ENCODE results near the gene SNX27.
"Not testable (repeated sequence)": the region's sequence is repeated elsewhere in the genome, so short reads cannot be mapped to it uniquely, and the experiment has no call there.

Gene SNX27

GRCh38 chr1:151602550-151602949 is 9.3 kb upstream of the SNX27 start:
- DNase-seq = not testable (repeated sequence)

DNA sequence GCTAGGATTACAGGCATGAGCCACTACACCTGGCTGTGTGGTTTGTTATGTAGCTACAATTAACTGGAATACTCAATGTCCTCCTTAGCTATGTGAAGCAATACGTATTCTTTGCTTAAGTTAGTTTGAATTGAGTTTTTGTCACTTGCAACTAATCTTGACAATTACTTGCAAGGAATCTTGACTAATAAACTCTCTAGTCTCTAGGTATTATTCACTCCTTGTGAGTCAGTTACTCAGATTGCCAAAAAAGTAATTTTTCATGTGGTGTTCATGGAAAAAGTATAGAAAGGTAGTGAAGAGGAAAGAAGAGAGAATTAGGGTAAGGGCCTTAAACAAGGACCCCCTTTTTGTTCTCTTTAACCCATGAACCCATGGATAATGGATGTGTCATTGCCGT is 7.6 kb upstream of the SNX27 start:
- no peak for DNase-seq

GRCh38 chr1:151606384-151606783 is 5.5 kb upstream of the SNX27 start:
- no peak for DNase-seq

DNA sequence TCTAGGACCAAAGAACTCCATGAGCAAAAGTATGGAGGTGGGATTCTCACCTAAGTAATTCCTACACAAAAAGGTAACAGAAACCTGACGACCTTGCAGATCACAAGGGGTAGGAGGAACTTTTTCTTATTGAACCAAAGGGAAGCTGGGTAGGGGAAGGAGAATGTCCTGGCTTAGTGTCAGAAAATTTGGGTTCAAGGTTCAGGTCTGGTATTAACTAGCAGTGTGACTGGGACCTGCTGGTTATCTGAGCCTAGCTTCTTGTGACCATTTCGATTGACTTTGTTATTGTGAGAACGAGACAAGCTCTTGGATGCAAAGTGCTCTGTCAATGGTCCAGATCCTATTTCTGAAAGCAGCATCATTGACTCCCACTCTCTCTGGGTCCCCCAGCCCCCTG is 5.0 kb upstream of the SNX27 start:
- no peak for DNase-seq

- no peak for DNase-seq
Measured at GRCh38 chr1:151610142-151610541, 1.7 kb upstream of the SNX27 start.

DNA sequence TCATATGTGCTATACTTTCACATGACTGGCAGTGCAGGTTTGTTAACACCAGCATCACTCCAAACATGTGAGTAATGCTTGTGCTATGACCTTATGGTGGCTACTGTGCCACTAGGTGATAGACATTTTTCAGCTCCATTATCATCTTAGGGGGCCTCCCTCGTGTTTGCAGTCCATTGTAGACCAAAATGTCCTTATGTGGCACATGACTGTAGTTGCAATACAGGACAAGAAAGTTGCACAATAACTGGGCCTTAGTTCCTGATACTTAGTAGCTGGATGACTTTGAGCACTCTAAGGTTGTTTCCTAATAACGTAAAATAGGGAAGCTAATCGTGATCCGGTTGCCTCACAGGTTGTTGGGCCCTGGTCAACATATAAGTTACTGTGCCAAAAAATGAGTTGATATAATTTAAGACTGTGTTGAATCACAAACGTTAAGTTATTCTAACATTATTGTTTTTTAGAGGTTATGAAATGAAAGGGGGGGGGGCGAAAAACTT is 511 bp upstream of the SNX27 start:
- peak in 2 of 56 donors; percentile 1 to 15 for DNase-seq

DNA sequence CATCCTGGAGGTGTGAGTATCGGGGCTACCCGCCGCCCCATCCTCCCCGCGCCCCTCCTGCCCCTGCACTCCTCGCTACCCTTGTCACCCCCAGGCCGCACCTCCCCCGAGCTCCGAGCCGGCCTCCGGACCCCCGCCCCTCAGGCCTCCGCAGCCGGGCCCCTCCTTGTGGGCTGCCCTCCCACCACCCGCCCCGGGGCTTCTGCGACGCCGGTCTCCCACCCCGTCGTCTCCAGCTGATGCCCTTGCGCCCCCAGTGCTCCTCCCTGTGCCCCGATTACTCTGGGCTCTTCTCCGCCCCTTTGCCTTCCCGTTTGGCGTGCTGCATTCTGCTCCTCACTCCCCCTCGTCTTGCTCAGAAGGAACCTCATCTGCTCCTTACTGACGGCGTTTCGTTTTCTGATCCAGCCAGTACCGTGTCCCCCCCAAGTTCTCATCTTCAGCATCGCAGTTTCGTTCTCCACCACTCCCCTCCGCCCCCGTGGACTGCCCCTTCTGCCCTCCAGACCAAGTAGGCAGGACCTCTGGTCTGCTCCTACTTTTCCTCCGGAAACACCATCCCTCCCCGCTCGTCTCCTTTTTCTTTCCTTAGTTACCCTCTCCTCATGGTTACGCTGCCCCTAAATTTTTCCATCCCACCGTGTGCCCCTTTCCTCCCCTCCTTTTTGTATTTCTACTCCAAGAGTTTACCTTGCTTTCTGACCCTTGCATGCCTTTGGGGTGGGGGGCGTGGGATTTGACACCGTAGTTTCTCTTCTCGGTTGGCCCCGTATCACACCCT is 841 bp downstream of the SNX27 start:
- DNase-seq = peak in 26 of 56 donors; percentile 16 to 68 (median 42)

DNA sequence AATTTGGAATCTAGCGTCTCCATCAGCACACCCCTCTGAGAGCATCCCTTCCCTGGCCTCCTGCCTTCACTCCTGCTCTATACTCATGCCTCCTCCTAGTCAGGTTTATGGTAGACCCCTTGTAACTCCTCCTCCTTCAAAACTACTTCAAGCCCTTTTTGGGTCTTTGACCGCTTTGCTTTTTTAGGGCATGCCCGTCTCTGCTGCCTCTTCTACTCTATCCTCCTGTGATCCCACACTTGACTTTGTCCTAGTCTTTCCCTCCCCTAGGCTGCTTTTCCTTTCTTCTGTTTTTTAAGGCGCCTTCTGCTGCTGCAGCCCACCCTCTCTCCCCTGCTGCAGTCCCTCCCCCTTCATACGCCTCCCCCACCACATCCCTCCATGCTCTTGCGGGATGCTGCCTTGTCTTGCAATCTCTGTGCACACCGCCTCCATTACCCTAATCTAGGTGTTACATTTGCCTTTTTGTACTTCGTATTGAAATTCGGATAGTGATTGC is 1.5 kb downstream of the SNX27 start:
- DNase-seq = peak in 3 of 56 donors; percentile 7 to 23 (median 13)

GRCh38 chr1:151615711-151616504 is 4.1 kb downstream of the SNX27 start:
- DNase-seq = no peak

DNA sequence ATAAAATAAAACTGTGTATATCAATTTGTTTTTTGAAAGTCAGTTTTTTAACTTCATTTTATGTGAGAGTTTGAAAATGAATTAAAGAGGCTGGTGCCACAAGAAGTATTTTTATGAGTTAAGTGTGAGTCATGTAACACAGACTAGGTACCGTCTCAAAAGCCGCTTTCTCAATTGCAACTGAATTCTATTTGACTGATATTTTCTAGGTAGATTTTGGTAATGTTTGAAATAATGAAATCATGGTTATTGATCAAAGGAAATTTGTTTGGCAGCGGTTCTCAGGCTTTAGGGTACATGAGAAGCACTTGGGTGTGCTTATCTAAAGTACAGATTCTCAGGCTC is 4.6 kb downstream of the SNX27 start:
- no peak for DNase-seq

DNA sequence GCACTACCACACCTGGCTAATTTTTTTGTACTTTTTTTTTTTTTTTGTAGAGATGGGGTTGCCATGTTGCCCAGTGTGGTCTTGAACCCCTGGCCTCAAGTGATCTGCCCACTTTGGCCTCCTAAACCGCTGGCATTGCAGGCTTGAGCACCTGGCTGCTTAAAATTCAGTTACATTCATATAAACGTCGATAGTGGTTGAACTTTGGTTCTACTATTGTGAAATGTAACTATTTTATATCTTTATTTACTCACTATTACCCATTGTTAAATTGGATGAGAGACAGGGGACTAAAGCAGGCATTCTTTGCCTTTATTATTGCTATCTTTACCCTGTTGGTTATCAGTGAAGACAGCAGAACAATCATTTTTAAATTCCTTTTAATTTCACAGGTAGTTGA is 6.2 kb downstream of the SNX27 start:
- no peak for DNase-seq

- no peak for DNase-seq
Measured at GRCh38 chr1:151618470-151618869, 6.6 kb downstream of the SNX27 start.

GRCh38 chr1:151618996-151619395 is 7.1 kb downstream of the SNX27 start:
- DNase-seq = not testable (repeated sequence)

GRCh38 chr1:151619489-151620093 is 7.7 kb downstream of the SNX27 start:
- no peak for DNase-seq

- DNase-seq = no peak
Measured at GRCh38 chr1:151620286-151620685, 8.4 kb downstream of the SNX27 start.

- peak in 2 of 56 donors; percentile 17 to 22 for DNase-seq
Measured at GRCh38 chr1:151621351-151621750, 9.5 kb downstream of the SNX27 start.

GRCh38 chr1:151624783-151625182 is 12.9 kb downstream of the SNX27 start:
- DNase-seq = no peak

DNA sequence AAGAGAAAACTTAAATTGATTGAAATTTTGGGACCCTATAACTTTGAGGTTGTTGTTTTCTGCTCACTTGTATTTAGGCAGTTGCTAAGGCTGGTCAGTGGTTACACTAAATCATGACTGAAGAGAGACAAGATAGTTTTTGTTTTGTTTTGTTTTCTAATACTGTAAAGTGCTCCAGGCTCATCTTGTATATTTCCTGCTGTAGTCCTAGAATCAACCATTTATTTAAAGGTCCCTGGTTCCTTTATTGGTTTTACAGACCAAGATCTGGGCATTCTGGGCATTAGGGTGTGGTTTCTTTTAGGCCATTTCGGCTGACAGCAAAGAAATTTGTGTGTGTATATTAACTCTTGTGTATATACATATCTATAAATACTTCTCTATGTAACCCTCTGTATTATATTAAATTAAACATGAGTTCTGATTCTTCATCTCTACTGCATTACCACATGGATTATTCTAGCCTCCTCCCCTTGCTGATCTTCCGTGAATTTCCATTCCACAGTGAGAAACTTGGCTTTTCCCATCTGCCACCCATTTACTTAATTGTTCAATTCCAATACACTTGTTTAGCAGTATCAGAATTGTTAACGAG is 15.0 kb downstream of the SNX27 start:
- no peak for DNase-seq

DNA sequence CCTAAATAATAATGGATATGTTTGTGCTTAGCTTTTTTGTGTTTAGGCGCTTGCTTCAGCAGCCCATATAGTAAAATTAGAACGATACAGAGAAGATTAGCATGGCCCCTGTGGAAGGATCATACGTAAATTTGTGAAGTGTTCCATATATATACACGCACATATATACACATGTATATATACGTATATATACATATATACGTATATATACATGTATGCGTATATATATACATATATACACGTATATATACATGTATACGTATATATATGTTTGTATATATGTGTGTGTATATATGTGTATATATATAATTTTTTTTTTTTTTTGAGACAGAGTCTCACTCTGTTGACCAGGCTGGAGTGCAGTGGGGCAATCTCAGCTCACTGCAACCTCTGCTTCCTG is 17.4 kb downstream of the SNX27 start:
- no peak for DNase-seq

GRCh38 chr1:151635479-151636072 is 23.7 kb downstream of the SNX27 start:
- no peak for DNase-seq

Measured in amygdala (tissue), 56 donors.